GM21786 (cell line): Measurements from ENCODE around the gene SYPL1.

ENCODE experiments used
- ATAC-seq: cut with Tn5 transposase; IDR thresholded peaks from one replicate; pipeline ENCODE4 v1.9.1; 2021; ENCODE audit not compliant: unreplicated experiment

The SYPL1 gene

GRCh38 chr7:106054156-106054910 is 57.8 kb downstream of the SYPL1 start:
- no peak for ATAC-seq

- no peak for ATAC-seq
These were observed 59.0 kb downstream of the SYPL1 start for GRCh38 chr7:106053109-106053508.

GRCh38 chr7:106052681-106053080 is 59.4 kb downstream of the SYPL1 start:
- no peak for ATAC-seq

GRCh38 chr7:106050746-106051117 is 61.4 kb downstream of the SYPL1 start:
- no peak for ATAC-seq

- ATAC-seq = no peak
These were observed 61.9 kb downstream of the SYPL1 start for GRCh38 chr7:106050002-106050745.

GRCh38 chr7:106049139-106049752 is 62.9 kb downstream of the SYPL1 start:
- no peak for ATAC-seq

GRCh38 chr7:106048706-106049020 is 63.4 kb downstream of the SYPL1 start:
- no peak for ATAC-seq

GRCh38 chr7:106047818-106048705 is 64.0 kb downstream of the SYPL1 start:
- no peak for ATAC-seq

GRCh38 chr7:106047184-106047583 is 64.9 kb downstream of the SYPL1 start:
- no peak for ATAC-seq

- ATAC-seq = no peak
These were observed 66.5 kb downstream of the SYPL1 start for GRCh38 chr7:106045586-106045985.

- ATAC-seq = no peak
These were observed 67.0 kb downstream of the SYPL1 start for GRCh38 chr7:106045139-106045538.

GRCh38 chr7:106042196-106042611 is 69.9 kb downstream of the SYPL1 start:
- ATAC-seq = no peak

GRCh38 chr7:106041140-106041717 is 70.9 kb downstream of the SYPL1 start:
- no peak for ATAC-seq
